Smooth muscle cell (in vitro differentiated cells): ENCODE data around the gene VENTX. TPM values are rescaled to one million over a fixed set of nuclear protein-coding genes. Genes with fewer than 3 reads are reported as not detected.

Experiments used
- DNase-seq: peaks from one replicate; lab custom pipeline; 2025; ENCODE audit not compliant: unreplicated experiment; lab: John Stamatoyannopoulos, UW
- H2AFZ ChIP-seq: fragments of 200-600 bp; sonication (generic); 2 replicates; pipeline ENCODE4 v1.6.0; 2016; ENCODE audit warnings: antibody characterized with exemption, low read depth, mild to moderate bottlenecking
- H3F3A ChIP-seq: fragments of 200-600 bp; sonication (generic); 2 replicates; pipeline ENCODE4 v1.6.0; 2017; ENCODE audit warnings: antibody characterized with exemption, low read depth
- H3K27ac ChIP-seq: fragments of 200-600 bp; sonication (generic); 2 replicates; pipeline ENCODE4 v1.5.1; 2016; ENCODE audit warnings: low read depth, mild to moderate bottlenecking
- H3K27me3 ChIP-seq: fragments of 200-600 bp; sonication (generic); 2 replicates; pipeline ENCODE4 v1.6.1; 2016; ENCODE audit warnings: low read depth, mild to moderate bottlenecking
- H3K36me3 ChIP-seq: fragments of 200-600 bp; sonication (generic); 2 replicates; pipeline ENCODE4 v1.5.1; 2016; ENCODE audit warnings: low read depth
- H3K4me1 ChIP-seq: fragments of 200-600 bp; sonication (generic); 2 replicates; pipeline ENCODE4 v1.5.1; 2016; ENCODE audit warnings: low read depth
- H3K4me2 ChIP-seq: fragments of 200-600 bp; sonication (generic); 2 replicates; pipeline ENCODE4 v1.6.0; 2016; ENCODE audit warnings: mild to moderate bottlenecking
- H3K4me3 ChIP-seq: fragments of 200-600 bp; sonication (generic); 2 replicates; pipeline ENCODE4 v1.5.1; 2016; ENCODE audit warnings: mild to moderate bottlenecking
- H3K79me2 ChIP-seq: fragments of 200-600 bp; sonication (generic); 2 replicates; pipeline ENCODE4 v1.6.0; 2016; ENCODE audit warnings: low read depth, mild to moderate bottlenecking
- H3K9ac ChIP-seq: fragments of 200-600 bp; sonication (generic); 2 replicates; pipeline ENCODE4 v1.6.0; 2016; ENCODE audit warnings: low read depth
- H3K9me3 ChIP-seq: fragments of 200-600 bp; sonication (generic); replicated peaks from 2 replicates; pipeline ENCODE4 v1.5.1; 2016; ENCODE audit warnings: low read depth
- H4K20me1 ChIP-seq: fragments of 200-600 bp; sonication (generic); 2 replicates; pipeline ENCODE4 v1.6.0; 2016; ENCODE audit warnings: low read depth
- CTCF ChIP-seq: fragments of 200-600 bp; sonication (generic); IDR thresholded peaks from 2 replicates; pipeline ENCODE4 v1.5.1; 2017; ENCODE audit warnings: borderline replicate concordance, mild to moderate bottlenecking, antibody characterized with exemption; ENCODE audit not compliant: insufficient read depth, poor library complexity, severe bottlenecking
- WGBS: methylation state at CpG from one replicate; pipeline ENCODE4 v1.1.7; 2016; ENCODE audit warnings: low lambda C conversion rate; 5-methylcytosine and 5-hydroxymethylcytosine counted together
- polyA plus RNA-seq: library from polyadenylated mRNA; unstranded; fragments of >200 nt; fragmentation: Nextera tagmentation; extraction: Ambion mirVana; gene quantifications from 2 replicates; pipeline ENCODE4 v1.2.1, GENCODE V29; 2016
- total RNA-seq: library from RNA; depleted of rRNA; stranded (reverse); fragments of >200 nt; gene quantifications from 2 replicates; pipeline ENCODE4 v1.2.3, GENCODE V29; 2014

Gene VENTX
- total and polyA plus RNA-seq, 2 experiments from 2014 or later, result not detected

- Histone ChIP-seq H4K20me1 (no peaks in the 10 kb centered on the region), H3K27me3 (no peaks in the 10 kb centered on the region), H3K9me3 (no peaks in the 10 kb centered on the region), H3K27ac (no peak overlapping the region), H3K4me1 (no peaks in the 10 kb centered on the region), H2AFZ (no peak overlapping the region), H3K4me3 (no peak overlapping the region), H3K4me2 (no peak overlapping the region), H3K36me3 (no peaks in the 10 kb centered on the region), H3F3A (no peaks in the 10 kb centered on the region), H3K9ac (no peak overlapping the region), H3K79me2 (no peaks in the 10 kb centered on the region)
- no peak for TF ChIP-seq CTCF
- DNase-seq, result no peak
- 91% methylated on average over 38 of the region's 62 CpGs for WGBS
Observed at GRCh38 chr10:133202778-133203651, 34.6 kb upstream of the VENTX start.

GRCh38 chr10:133203652-133204195 lies 33.9 kb upstream of the VENTX start:
- H3F3A ChIP-seq, result no peaks in the 10 kb centered on the region
- no peak overlapping the region for H3K4me2 ChIP-seq
- no peaks in the 10 kb centered on the region for H3K27me3 ChIP-seq
- H3K9ac ChIP-seq, result no peak overlapping the region
- WGBS, result 90% methylated on average over 31 of the region's 31 CpGs
- no peak overlapping the region for H3K4me3 ChIP-seq
- H2AFZ ChIP-seq, result no peak overlapping the region
- no peaks in the 10 kb centered on the region for H4K20me1 ChIP-seq
- H3K9me3 ChIP-seq, result no peaks in the 10 kb centered on the region
- no peak for TF ChIP-seq CTCF
- H3K27ac ChIP-seq, result no peak overlapping the region
- no peaks in the 10 kb centered on the region for H3K36me3 ChIP-seq
- no peak for DNase-seq
- no peaks in the 10 kb centered on the region for H3K79me2 ChIP-seq
- H3K4me1 ChIP-seq, result no peaks in the 10 kb centered on the region

GRCh38 chr10:133204226-133205015 lies 33.2 kb upstream of the VENTX start:
- no peak for DNase-seq
- Histone ChIP-seq H3K9me3 (no peaks in the 10 kb centered on the region), H3K4me3 (no peak overlapping the region), H3K36me3 (no peaks in the 10 kb centered on the region), H3K4me2 (no peak overlapping the region), H3K79me2 (no peaks in the 10 kb centered on the region), H3F3A (no peaks in the 10 kb centered on the region), H3K27ac (no peak overlapping the region), H3K9ac (no peak overlapping the region), H3K4me1 (no peaks in the 10 kb centered on the region), H2AFZ (no peak overlapping the region), H4K20me1 (no peaks in the 10 kb centered on the region), H3K27me3 (no peaks in the 10 kb centered on the region)
- 95% methylated on average over 38 of the region's 38 CpGs for WGBS
- no peak for TF ChIP-seq CTCF
